Lower lobe of right lung (tissue), 2 donors: ENCODE data around the gene LMO1. TPM values are rescaled to one million over a fixed set of nuclear protein-coding genes. Genes with fewer than 3 reads are reported as not detected.
A peak's percentile ranks its signal among the peaks of the same experiment; 100 is the strongest.

Experiments used
- ATAC-seq, 2 donors: fragments of 200-7000 bp; cut with Tn5 transposase; one replicate each; pipeline ENCODE4 v1.9.1; 2020 to 2022; ENCODE audit warnings: mild to moderate bottlenecking in 2 of 2, moderate library complexity in 2 of 2
- DNase-seq: peaks from one replicate; pipeline ENCODE4 v3.0.0-alpha.2; 2020
- H3K27ac ChIP-seq: fragments of 200-600 bp; one replicate; pipeline ENCODE4 v1.8.0; 2022
- H3K27me3 ChIP-seq: fragments of 200-600 bp; one replicate; pipeline ENCODE4 v1.8.0; 2022; ENCODE audit warnings: low read depth
- H3K36me3 ChIP-seq: fragments of 200-600 bp; one replicate; pipeline ENCODE4 v1.8.0; 2022; ENCODE audit warnings: mild to moderate bottlenecking
- H3K4me1 ChIP-seq: fragments of 200-600 bp; one replicate; pipeline ENCODE4 v1.8.0; 2022
- H3K4me3 ChIP-seq: fragments of 200-600 bp; one replicate; pipeline ENCODE4 v1.8.0; 2022; ENCODE audit warnings: mild to moderate bottlenecking
- H3K9me3 ChIP-seq: fragments of 200-600 bp; one replicate; pipeline ENCODE4 v1.8.0; 2022
- intact Hi-C: fragments of 100-400 bp; cut with DNase I; formaldehyde crosslinking; loops from one replicate; pipeline ENCODE4 v1.11.0; 2022
- total RNA-seq: library from RNA; stranded (reverse); fragmentation: NEBNext Ultra II Directional; extraction: Animal tissue kit (Norgen Biotek cat#: 25700); gene quantifications from one replicate; pipeline ENCODE4 v1.2.1, GENCODE V29; 2021
- TF ChIP-seq, protein P1 (sequence below): fragments of 200-600 bp; IDR thresholded peaks from one replicate; pipeline ENCODE4 v1.8.0; 2022; ENCODE audit warnings: antibody characterized with exemption, mild to moderate bottlenecking
- donor health status: DM: no; HTN: yes; CAD: no; lungs with severe emphysema.

The LMO1 gene
- total RNA-seq, 1 donor from 2014 or later = not detected

- intact Hi-C loops = no loop called here
- no peaks in the 10 kb centered on the region for H3K4me1 ChIP-seq
- H3K9me3 ChIP-seq = no peaks in the 10 kb centered on the region
- H3K27me3 ChIP-seq = no peaks in the 10 kb centered on the region
- no peak overlapping the region for H3K27ac ChIP-seq
- ATAC-seq = no peak
- H3K4me3 ChIP-seq = no peak overlapping the region
- no peak for DNase-seq
- H3K36me3 ChIP-seq = no peaks in the 10 kb centered on the region
- TF ChIP-seq, protein P1, sequence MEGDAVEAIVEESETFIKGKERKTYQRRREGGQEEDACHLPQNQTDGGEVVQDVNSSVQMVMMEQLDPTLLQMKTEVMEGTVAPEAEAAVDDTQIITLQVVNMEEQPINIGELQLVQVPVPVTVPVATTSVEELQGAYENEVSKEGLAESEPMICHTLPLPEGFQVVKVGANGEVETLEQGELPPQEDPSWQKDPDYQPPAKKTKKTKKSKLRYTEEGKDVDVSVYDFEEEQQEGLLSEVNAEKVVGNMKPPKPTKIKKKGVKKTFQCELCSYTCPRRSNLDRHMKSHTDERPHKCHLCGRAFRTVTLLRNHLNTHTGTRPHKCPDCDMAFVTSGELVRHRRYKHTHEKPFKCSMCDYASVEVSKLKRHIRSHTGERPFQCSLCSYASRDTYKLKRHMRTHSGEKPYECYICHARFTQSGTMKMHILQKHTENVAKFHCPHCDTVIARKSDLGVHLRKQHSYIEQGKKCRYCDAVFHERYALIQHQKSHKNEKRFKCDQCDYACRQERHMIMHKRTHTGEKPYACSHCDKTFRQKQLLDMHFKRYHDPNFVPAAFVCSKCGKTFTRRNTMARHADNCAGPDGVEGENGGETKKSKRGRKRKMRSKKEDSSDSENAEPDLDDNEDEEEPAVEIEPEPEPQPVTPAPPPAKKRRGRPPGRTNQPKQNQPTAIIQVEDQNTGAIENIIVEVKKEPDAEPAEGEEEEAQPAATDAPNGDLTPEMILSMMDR = no peak
Observed at GRCh38 chr11:8242118-8242475, 21.6 kb downstream of the LMO1 start.

DNA sequence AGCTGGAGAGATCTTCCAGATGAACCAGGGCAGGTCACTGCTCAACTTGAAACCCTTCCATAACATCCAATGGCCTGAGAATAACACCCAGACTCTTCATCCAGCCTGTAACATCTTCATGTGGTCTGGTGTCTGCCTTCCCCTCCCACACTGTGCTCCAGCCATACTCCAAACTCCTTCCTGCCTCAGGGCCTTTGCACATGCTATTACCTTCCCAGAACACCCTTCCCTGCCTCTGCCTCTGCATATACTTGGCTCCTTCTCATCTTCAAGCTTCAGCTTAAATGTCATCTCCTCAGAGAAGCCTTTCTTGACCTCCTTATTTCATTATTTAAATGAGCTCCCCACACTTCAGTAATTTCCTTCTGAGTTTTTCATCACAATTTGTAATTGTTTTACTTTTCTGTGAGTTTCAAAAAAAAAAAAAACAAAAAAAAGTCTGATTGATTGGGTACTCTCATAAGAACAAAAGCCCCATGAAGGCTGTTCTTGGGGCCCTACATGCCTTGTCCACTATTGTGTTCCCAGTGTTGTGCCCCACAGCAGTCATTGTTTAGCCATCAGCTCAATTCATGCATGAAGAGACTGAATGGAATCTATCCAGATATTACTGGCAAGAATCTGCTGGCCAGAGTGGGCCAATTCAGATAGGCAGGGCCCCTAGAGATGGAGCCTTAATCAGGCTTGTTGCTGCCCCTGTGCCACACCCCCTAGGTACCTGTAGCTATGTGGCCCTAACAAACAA lies 22.1 kb downstream of the LMO1 start:
- no peaks in the 10 kb centered on the region for H3K9me3 ChIP-seq
- H3K36me3 ChIP-seq = no peaks in the 10 kb centered on the region
- DNase-seq (no peak), ATAC-seq (no peak)
- no peaks in the 10 kb centered on the region for H3K4me1 ChIP-seq
- TF ChIP-seq, protein P1 = no peak
- no peak overlapping the region for H3K4me3 ChIP-seq
- no peaks in the 10 kb centered on the region for H3K27me3 ChIP-seq
- H3K27ac ChIP-seq = no peak overlapping the region
- intact Hi-C loops = no loop called here

DNA sequence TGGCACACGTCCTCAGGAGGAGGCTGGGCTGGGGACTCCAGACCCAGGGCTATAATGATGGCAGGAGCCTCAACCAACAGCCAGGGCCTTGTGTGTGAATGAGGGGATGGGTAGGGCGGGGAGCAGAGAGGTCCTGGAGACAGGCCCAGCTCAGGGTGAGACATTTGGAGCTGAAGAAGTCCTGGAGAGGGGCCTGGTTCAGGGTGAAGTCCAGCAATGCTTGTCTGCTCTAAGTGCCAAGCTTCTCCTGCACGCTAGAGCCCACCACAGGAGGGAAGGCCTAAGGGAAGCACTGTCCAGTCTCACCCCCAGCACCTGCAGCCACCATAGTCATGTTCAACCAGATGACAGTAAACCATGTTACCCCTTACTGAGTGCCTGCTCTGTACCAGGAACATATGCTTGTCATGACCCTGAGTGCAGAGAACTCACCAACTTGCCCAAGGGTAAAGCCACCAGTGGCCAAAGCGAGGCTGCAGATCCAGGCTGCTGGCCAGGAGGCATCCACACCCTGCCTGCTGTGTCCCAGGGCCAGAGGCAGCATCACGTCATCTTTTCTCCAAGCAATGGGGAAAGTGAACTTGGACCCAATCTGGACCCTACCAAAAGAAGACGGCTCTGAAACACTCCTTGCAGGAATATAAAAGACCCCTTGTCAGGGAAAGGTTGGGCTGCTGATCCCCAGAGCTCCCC lies 24.0 kb downstream of the LMO1 start:
- no peaks in the 10 kb centered on the region for H3K36me3 ChIP-seq
- H3K9me3 ChIP-seq = no peaks in the 10 kb centered on the region
- TF ChIP-seq, protein P1 = no peak
- no peak overlapping the region for H3K27ac ChIP-seq
- H3K4me3 ChIP-seq = no peak overlapping the region
- no peaks in the 10 kb centered on the region for H3K27me3 ChIP-seq
- ATAC-seq = no peak
- intact Hi-C loops = no loop called here
- no peaks in the 10 kb centered on the region for H3K4me1 ChIP-seq
- peak; percentile 12 for DNase-seq

DNA sequence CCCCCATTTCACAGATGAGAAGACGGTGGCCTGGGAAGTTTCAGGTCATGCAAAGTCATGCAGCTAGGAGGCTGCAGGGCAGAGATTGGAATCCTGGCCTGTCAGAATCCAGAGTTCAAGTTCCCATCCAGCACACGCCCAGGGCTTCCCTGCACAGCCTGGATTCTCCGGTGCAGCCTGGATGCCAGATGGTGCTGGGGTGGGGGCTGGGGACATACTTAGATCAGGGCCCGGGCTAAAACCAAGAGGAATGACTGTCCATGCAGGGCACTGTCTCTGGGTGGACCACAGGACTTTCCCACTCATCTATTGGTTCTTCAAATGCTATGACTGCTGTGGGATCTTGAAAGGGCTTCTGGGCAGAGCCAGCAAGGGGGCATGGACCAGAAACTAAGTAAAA lies 24.6 kb downstream of the LMO1 start:
- Histone ChIP-seq H3K27me3 (no peaks in the 10 kb centered on the region), H3K27ac (no peak overlapping the region), H3K4me3 (no peak overlapping the region), H3K9me3 (no peaks in the 10 kb centered on the region), H3K36me3 (no peaks in the 10 kb centered on the region), H3K4me1 (no peaks in the 10 kb centered on the region)
- TF ChIP-seq, protein P1 = no peak
- intact Hi-C loops = no loop called here
- ATAC-seq = no peak
- no peak for DNase-seq

- H3K27ac ChIP-seq = no peak overlapping the region
- DNase-seq = peak; percentile 12
- intact Hi-C loops = no loop called here
- H3K36me3 ChIP-seq = no peaks in the 10 kb centered on the region
- H3K4me3 ChIP-seq = no peak overlapping the region
- TF ChIP-seq, protein P1 = no peak
- H3K27me3 ChIP-seq = no peaks in the 10 kb centered on the region
- H3K9me3 ChIP-seq = no peaks in the 10 kb centered on the region
- no peak for ATAC-seq
- no peaks in the 10 kb centered on the region for H3K4me1 ChIP-seq
Observed at GRCh38 chr11:8237453-8237852, 26.2 kb downstream of the LMO1 start.
